ENCODE measurements around the gene CNTNAP2.

- no peak for TF ChIP-seq POLR2A (IDR thresholded peaks at IDR 0.05)
- TF ChIP-seq CTCF (IDR thresholded peaks at IDR 0.05 in 4 of 5, conservative IDR thresholded peaks at IDR 0.05 in 1 of 5), result no peak
Measured at GRCh38 chr7:147261693-147262092, 1145.1 kb downstream of the CNTNAP2 start.

Measured in gastrocnemius medialis (tissue), 4 donors.